Measurements from ENCODE around the gene ERC2. TPM values are rescaled to one million over a fixed set of nuclear protein-coding genes. Genes with fewer than 3 reads are reported as not detected.

Gene ERC2
- total and polyA plus RNA-seq, 8 donors, result 1.2 to 4.8 (median 2.3) TPM

- ATAC-seq (no peak), DNase-seq (no peak), FAIRE-seq (no peak)
- 93 to 97% methylated on average over 3 of the region's 3 CpGs for WGBS, 2 donors
- Histone ChIP-seq H3K27me3 (no peaks in the 10 kb centered on the region), H3K9me3 (no peaks in the 10 kb centered on the region), H3K4me3 (no peak overlapping the region), H3K27ac (no peak overlapping the region), H3K4me1 (no peaks in the 10 kb centered on the region), H3K36me3 (no peaks in the 10 kb centered on the region)
- no peak for TF ChIP-seq CTCF (IDR thresholded peaks at IDR 0.05)
- intact Hi-C loops (cut with DNase I), result no loop called here
Measured at GRCh38 chr3:56318891-56319290, 149.4 kb downstream of the ERC2 start.

GRCh38 chr3:56316944-56317343 lies 151.3 kb downstream of the ERC2 start:
- WGBS, 2 donors, result 76 to 85% methylated on average over 3 of the region's 3 CpGs

GRCh38 chr3:56314842-56315241 lies 153.4 kb downstream of the ERC2 start:
- ATAC-seq (no peak), FAIRE-seq (no peak), DNase-seq (no peak)
- intact Hi-C loops (cut with DNase I), result no loop called here
- no peak overlapping the region for H3K27ac ChIP-seq
- TF ChIP-seq CTCF (IDR thresholded peaks at IDR 0.05), result no peak
- no peaks in the 10 kb centered on the region for H3K9me3 ChIP-seq
- no peaks in the 10 kb centered on the region for H3K4me1 ChIP-seq
- no peak overlapping the region for H3K4me3 ChIP-seq
- no peaks in the 10 kb centered on the region for H3K27me3 ChIP-seq
- WGBS, 2 donors, result 76 to 78% methylated on average over 5 of the region's 5 CpGs
- H3K36me3 ChIP-seq, result no peaks in the 10 kb centered on the region

More at GRCh38 chr3:56316944-56317343, 151.3 kb downstream of the ERC2 start:
- no peaks in the 10 kb centered on the region for H3K27me3 ChIP-seq
- FAIRE-seq, result no peak
- no peak for TF ChIP-seq CTCF (IDR thresholded peaks at IDR 0.05)
- no peak overlapping the region for H3K4me3 ChIP-seq
- no peaks in the 10 kb centered on the region for H3K4me1 ChIP-seq
- H3K9me3 ChIP-seq, result no peaks in the 10 kb centered on the region
- no peak for ATAC-seq
- H3K36me3 ChIP-seq, result no peaks in the 10 kb centered on the region
- DNase-seq, result no peak
- no peak overlapping the region for H3K27ac ChIP-seq
- intact Hi-C loops (cut with DNase I), result no loop called here

GRCh38 chr3:56309465-56309864 lies 158.8 kb downstream of the ERC2 start:
- FAIRE-seq, result no peak
- no peaks in the 10 kb centered on the region for H3K27me3 ChIP-seq
- no peaks in the 10 kb centered on the region for H3K36me3 ChIP-seq
- H3K27ac ChIP-seq, result no peak overlapping the region
- no peak for ATAC-seq
- H3K4me3 ChIP-seq, result no peak overlapping the region
- no peaks in the 10 kb centered on the region for H3K9me3 ChIP-seq
- WGBS, 2 donors, result 78% methylated on average over 3 of the region's 3 CpGs
- intact Hi-C loops (cut with DNase I), result no loop called here
- peaks cover 0 to 6% (median 0%) of the 10 kb centered on the region in 3 donors for H3K4me1 ChIP-seq
- no peak for DNase-seq
- no peak for TF ChIP-seq CTCF (IDR thresholded peaks at IDR 0.05)

GRCh38 chr3:56308471-56308870 lies 159.8 kb downstream of the ERC2 start:
- intact Hi-C loops (cut with DNase I), result no loop called here
- H3K36me3 ChIP-seq, result no peaks in the 10 kb centered on the region
- WGBS, 2 donors, result 38 to 54% methylated on average over 2 of the region's 2 CpGs
- H3K4me3 ChIP-seq, result no peak overlapping the region
- H3K27me3 ChIP-seq, result no peaks in the 10 kb centered on the region
- no peak for ATAC-seq
- no peak for FAIRE-seq
- H3K27ac ChIP-seq, result no peak overlapping the region
- TF ChIP-seq CTCF (IDR thresholded peaks at IDR 0.05), result no peak
- no peaks in the 10 kb centered on the region for H3K9me3 ChIP-seq
- peaks cover 0 to 6% (median 0%) of the 10 kb centered on the region in 3 donors for H3K4me1 ChIP-seq
- no peak for DNase-seq
